A673 (cell line): Measurements from ENCODE around the gene SGPL1.

ENCODE experiments used
- EZH2 ChIP-seq: fragments of 200-600 bp; sonication (generic); IDR thresholded peaks from 2 replicates; pipeline ENCODE4 v1.6.1; 2017; ENCODE audit warnings: borderline replicate concordance, low read depth, mild to moderate bottlenecking, mixed read lengths, antibody characterized with exemption, low read length; ENCODE audit not compliant: poor library complexity, severe bottlenecking
- TF ChIP-seq, protein P1 (sequence below): fragments of 300-800, 200-600 bp; sonication (generic); conservative IDR thresholded peaks from 2 replicates; pipeline ENCODE4 v1.5.1; 2017; ENCODE audit warnings: low read depth, mild to moderate bottlenecking, antibody characterized with exemption, low read length, moderate library complexity, mixed read lengths

GRCh38 chr10:70782086-70782745 is 33.5 kb upstream of the SGPL1 start:
- TF ChIP-seq, protein P1, sequence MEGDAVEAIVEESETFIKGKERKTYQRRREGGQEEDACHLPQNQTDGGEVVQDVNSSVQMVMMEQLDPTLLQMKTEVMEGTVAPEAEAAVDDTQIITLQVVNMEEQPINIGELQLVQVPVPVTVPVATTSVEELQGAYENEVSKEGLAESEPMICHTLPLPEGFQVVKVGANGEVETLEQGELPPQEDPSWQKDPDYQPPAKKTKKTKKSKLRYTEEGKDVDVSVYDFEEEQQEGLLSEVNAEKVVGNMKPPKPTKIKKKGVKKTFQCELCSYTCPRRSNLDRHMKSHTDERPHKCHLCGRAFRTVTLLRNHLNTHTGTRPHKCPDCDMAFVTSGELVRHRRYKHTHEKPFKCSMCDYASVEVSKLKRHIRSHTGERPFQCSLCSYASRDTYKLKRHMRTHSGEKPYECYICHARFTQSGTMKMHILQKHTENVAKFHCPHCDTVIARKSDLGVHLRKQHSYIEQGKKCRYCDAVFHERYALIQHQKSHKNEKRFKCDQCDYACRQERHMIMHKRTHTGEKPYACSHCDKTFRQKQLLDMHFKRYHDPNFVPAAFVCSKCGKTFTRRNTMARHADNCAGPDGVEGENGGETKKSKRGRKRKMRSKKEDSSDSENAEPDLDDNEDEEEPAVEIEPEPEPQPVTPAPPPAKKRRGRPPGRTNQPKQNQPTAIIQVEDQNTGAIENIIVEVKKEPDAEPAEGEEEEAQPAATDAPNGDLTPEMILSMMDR, result no peak
- TF ChIP-seq EZH2, result no peak
